Vagina (tissue), 2 donors: ENCODE measurements around the gene TMEM61.

Experiments
- CTCF ChIP-seq, 3 experiments: fragments of 450-650 bp in 2 of 3; fragments of 200-600 bp in 1 of 3; sonication (generic) in 1 of 3; IDR thresholded peaks; one replicate each; pipeline ENCODE4 v1.5.1; 2017 to 2019; ENCODE audit warnings: antibody characterized with exemption in 3 of 3, mild to moderate bottlenecking in 2 of 3, moderate library complexity in 2 of 3
- POLR2A ChIP-seq, 2 donors: fragments of 450-650 bp; IDR thresholded peaks; one replicate each; pipeline ENCODE4 v1.6.1; 2017; ENCODE audit warnings: antibody characterized with exemption in 2 of 2, mild to moderate bottlenecking in 2 of 2, moderate library complexity in 2 of 2
- POLR2AphosphoS5 ChIP-seq, 2 donors: sonication (generic); formaldehyde crosslinking; IDR thresholded peaks; one replicate each; pipeline ENCODE4 v1.9.0; 2017; ENCODE audit warnings: antibody characterized with exemption in 2 of 2, mild to moderate bottlenecking in 2 of 2, low read depth in 1 of 2; ENCODE audit not compliant: insufficient read depth in 1 of 2

DNA sequence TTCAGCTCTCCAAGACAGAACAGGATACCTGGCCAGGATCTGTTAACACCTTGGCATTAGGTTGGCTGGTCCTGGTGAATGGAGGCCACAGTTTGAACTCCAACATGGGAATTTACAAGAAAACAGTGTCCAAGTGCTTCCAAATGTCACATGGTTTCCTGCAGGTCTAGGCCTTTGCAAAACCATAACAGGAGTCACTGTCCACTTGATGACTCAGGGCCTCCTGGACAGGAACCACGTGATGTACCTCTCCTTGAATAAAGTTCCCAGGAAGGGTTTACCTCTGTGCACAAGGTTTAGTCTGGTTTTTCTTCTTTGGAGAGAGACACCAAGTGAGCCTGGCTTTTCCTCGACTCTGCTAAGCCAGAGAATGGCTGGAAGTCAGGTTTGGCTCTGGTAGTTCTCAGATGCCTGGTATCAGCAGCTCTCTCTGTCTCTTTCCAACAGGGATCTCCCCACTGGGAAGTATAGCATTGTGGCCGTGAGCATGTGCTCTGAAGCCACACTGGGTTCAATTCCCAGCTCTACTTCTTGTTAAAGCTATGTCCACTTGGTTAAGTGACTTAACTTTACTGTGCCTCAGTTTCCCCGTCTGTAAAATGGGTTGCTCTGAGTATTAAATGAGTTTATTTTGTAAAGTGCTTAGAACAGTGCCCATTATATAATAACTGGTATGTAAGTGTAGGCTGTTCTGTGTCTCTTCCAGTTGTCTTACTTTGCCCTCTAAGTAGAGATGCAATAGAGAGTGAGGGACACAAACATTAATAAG is 27.3 kb upstream of the TMEM61 start:
- TF ChIP-seq CTCF (IDR thresholded peaks at IDR 0.05) (no peak), POLR2A (IDR thresholded peaks at IDR 0.05) (no peak), POLR2AphosphoS5 (IDR thresholded peaks at IDR 0.05; ENCODE audit: insufficient read depth in 1 of 2, low read depth in 1 of 2) (no peak)
